Esophagus squamous epithelium (tissue), 5 donors: ENCODE measurements around the gene TMEM30B. TPM values are rescaled to one million over a fixed set of nuclear protein-coding genes. Genes with fewer than 3 reads are reported as not detected.
A peak's percentile ranks its signal among the peaks of the same experiment; 100 is the strongest.
"Not testable (repeated sequence)": the region's sequence is repeated elsewhere in the genome, so short reads cannot be mapped to it uniquely, and the experiment has no call there.

ENCODE experiments used
- DNase-seq: peaks from one replicate; lab custom pipeline; 2025; lab: John Stamatoyannopoulos, UW
- H3K27ac ChIP-seq, 4 donors: fragments of 200-600 bp; sonication (generic); one replicate each; pipeline ENCODE4 v1.5.1; 2016 to 2019; ENCODE audit warnings: mild to moderate bottlenecking in 1 of 4
- H3K27me3 ChIP-seq, 4 donors: fragments of 200-600 bp; sonication (generic); 1 replicate in 3 of 4; 2 replicates in 1 of 4; pipeline versions ENCODE4 v1.5.1 to v1.6.0; 2017 to 2021; ENCODE audit warnings: antibody characterized with exemption in 1 of 4
- H3K36me3 ChIP-seq, 3 donors: fragments of 200-600 bp; sonication (generic); one replicate each; pipeline ENCODE4 v1.5.1; 2016 to 2019
- H3K4me1 ChIP-seq, 3 donors: fragments of 200-600 bp; sonication (generic); one replicate each; pipeline ENCODE4 v1.5.1; 2017 to 2019
- H3K4me3 ChIP-seq, 4 donors: fragments of 200-600 bp; sonication (generic); 1 replicate in 3 of 4; 2 replicates in 1 of 4; pipeline ENCODE4 v1.5.1; 2016 to 2019; ENCODE audit warnings: mild to moderate bottlenecking in 2 of 4, moderate library complexity in 1 of 4
- H3K9me3 ChIP-seq, 3 donors: fragments of 200-600 bp; sonication (generic); one replicate each; pipeline ENCODE4 v1.5.1; 2016 to 2019
- POLR2A ChIP-seq, 4 donors: fragments of 450-650 bp; IDR thresholded peaks; one replicate each; pipeline ENCODE4 v1.6.1; 2017; ENCODE audit warnings: antibody characterized with exemption in 4 of 4, mild to moderate bottlenecking in 4 of 4, moderate library complexity in 3 of 4
- WGBS, 2 donors: methylation state at CpG; one replicate each; pipeline ENCODE4 v1.1.5; 2018; 5-methylcytosine and 5-hydroxymethylcytosine counted together
- intact Hi-C: fragments of 100-400 bp; cut with DNase I; formaldehyde crosslinking; loops from one replicate; pipeline ENCODE4 v1.15.0; 2022
- total RNA-seq, 4 donors: library from RNA; depleted of rRNA; stranded (reverse); fragments of >200 nt; gene quantifications; one replicate each; pipeline ENCODE4 v1.1.0, GENCODE V29; 2016
- TF ChIP-seq, protein P1 (sequence below), 6 experiments: fragments of 450-650 bp in 4 of 6; fragments of 200-600 bp in 2 of 6; sonication (generic) in 2 of 6; IDR thresholded peaks; one replicate each; pipeline ENCODE4 v1.5.1; 2016 to 2019; ENCODE audit warnings: antibody characterized with exemption in 6 of 6, mild to moderate bottlenecking in 4 of 6, moderate library complexity in 4 of 6
- donor health status: DM: yes; HTN: yes; CAD: no.

The TMEM30B gene
- total RNA-seq, 4 donors from 2014 or later, result 18.5 to 35.9 (median 26.3) TPM

DNA sequence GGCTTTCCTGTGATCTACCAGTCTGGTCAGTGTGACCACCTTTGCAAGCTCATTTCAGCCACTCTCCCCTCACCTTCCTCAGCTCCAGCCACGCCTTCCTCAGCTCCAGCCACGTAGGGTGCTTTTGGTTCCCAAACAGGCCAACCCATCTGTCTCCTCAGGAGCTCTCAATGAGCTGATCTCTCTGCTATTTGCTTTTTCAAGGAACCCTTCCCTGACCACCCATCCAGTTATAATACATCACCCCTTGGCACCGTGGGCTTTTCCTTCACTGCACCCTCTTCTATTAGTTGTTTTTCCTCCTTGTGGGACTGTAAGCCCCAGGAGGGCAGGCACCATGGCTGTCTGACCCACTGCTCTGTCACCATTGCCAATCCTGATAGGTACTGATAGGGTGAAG lies 37.9 kb upstream of the TMEM30B start:
- TF ChIP-seq, protein P1, sequence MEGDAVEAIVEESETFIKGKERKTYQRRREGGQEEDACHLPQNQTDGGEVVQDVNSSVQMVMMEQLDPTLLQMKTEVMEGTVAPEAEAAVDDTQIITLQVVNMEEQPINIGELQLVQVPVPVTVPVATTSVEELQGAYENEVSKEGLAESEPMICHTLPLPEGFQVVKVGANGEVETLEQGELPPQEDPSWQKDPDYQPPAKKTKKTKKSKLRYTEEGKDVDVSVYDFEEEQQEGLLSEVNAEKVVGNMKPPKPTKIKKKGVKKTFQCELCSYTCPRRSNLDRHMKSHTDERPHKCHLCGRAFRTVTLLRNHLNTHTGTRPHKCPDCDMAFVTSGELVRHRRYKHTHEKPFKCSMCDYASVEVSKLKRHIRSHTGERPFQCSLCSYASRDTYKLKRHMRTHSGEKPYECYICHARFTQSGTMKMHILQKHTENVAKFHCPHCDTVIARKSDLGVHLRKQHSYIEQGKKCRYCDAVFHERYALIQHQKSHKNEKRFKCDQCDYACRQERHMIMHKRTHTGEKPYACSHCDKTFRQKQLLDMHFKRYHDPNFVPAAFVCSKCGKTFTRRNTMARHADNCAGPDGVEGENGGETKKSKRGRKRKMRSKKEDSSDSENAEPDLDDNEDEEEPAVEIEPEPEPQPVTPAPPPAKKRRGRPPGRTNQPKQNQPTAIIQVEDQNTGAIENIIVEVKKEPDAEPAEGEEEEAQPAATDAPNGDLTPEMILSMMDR (IDR thresholded peaks at IDR 0.05), result no peak
- no peak for TF ChIP-seq POLR2A (IDR thresholded peaks at IDR 0.05)
- Histone ChIP-seq H3K36me3 (no peaks in the 10 kb centered on the region), H3K4me1 (peaks cover 0 to 42% (median 0%) of the 10 kb centered on the region in 3 donors), H3K27me3 (peaks cover 0 to 21% (median 0%) of the 10 kb centered on the region in 4 donors), H3K9me3 (no peaks in the 10 kb centered on the region), H3K27ac (no peak overlapping the region), H3K4me3 (no peak overlapping the region)
- intact Hi-C loops, result no loop called here
- no peak for DNase-seq
- 73 to 89% methylated on average over 3 of the region's 3 CpGs for WGBS, 2 donors

DNA sequence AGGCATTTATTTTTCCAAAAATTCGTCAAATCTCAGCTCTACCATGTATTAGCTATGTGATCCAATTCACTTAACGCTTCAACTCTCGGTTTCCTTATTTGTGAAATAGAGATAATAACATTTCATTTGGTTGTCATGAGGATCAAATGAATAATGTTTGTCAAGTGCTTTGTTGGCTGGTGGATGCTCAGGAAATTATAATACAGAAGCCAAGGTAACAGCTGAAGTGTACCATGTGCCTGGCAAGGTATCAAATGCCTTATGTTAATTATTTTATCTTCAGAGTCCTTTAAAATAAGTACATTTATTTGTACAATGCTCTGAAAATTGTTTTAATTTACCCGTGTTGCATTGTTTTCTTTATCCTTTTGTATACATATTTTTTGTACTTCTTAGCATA lies 34.2 kb upstream of the TMEM30B start:
- Histone ChIP-seq H3K9me3 (no peaks in the 10 kb centered on the region), H3K4me1 (peaks cover 0 to 15% (median 0%) of the 10 kb centered on the region in 3 donors), H3K36me3 (no peaks in the 10 kb centered on the region), H3K27me3 (no peaks in the 10 kb centered on the region), H3K27ac (no peak overlapping the region), H3K4me3 (no peak overlapping the region)
- DNase-seq, result no peak
- no peak for TF ChIP-seq POLR2A (IDR thresholded peaks at IDR 0.05)
- intact Hi-C loops, result no loop called here
- WGBS, 2 donors, result 71 to 79% methylated on average over 4 of the region's 4 CpGs

DNA sequence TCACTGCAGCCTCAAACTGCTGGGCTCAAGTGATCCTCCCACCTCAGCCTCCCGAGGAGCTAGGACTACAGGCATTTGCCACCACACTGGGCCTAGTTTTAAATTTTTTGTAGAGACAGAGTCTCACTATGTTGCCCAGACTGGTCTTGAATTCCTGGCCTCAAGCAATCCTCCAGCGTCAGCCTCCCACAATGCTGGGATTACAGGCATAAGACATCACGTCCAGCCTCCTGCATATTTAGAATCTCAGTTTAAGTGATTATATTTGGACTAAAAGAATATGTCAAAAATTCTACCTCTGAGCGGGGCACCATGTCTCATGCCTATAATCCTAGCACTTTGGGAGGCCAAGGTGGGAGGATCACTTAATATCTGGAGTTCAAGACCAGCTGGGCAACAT lies 27.6 kb upstream of the TMEM30B start:
- H3K27me3 ChIP-seq, DNase-seq, H3K36me3 ChIP-seq, H3K9me3 ChIP-seq, intact Hi-C loops, H3K4me1 ChIP-seq, H3K4me3 ChIP-seq: not testable (repeated sequence)
- H3K27ac ChIP-seq, result peak overlapping the region in 3 of 4 donors; percentile 35 to 58 (median 35)
- WGBS, 2 donors, result 90 to 93% methylated on average over 4 of the region's 4 CpGs

DNA sequence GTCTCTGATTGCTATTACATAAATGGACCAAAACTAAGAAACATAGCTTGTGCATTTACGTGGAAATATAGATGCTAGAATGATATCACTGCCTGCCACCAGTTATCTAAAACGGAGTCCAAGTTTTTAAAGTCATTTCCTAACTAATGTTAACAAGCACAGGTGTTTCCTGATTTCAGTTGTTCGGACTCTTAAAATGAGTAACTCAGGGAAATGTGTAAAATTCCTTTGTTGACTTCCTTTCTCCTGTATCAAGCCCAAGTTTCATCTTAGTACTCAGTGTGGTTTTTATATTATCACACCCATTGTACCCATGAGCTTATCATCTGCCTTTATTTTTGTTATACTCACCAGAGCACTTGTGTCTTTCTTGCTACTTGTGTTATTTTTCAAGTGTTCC lies 27.1 kb upstream of the TMEM30B start:
- 38 to 44% methylated on average over 3 of the region's 3 CpGs for WGBS, 2 donors
- H3K9me3 ChIP-seq, result no peaks in the 10 kb centered on the region
- no peaks in the 10 kb centered on the region for H3K27me3 ChIP-seq
- no peak for DNase-seq
- intact Hi-C loops, result no loop called here
- H3K27ac ChIP-seq, result peak overlapping the region in 2 of 4 donors; percentile 35 to 58
- H3K4me3 ChIP-seq, result no peak overlapping the region
- H3K36me3 ChIP-seq, result no peaks in the 10 kb centered on the region
- H3K4me1 ChIP-seq, result no peaks in the 10 kb centered on the region
- TF ChIP-seq, protein P1 (IDR thresholded peaks at IDR 0.05), result no peak
- no peak for TF ChIP-seq POLR2A (IDR thresholded peaks at IDR 0.05)

DNA sequence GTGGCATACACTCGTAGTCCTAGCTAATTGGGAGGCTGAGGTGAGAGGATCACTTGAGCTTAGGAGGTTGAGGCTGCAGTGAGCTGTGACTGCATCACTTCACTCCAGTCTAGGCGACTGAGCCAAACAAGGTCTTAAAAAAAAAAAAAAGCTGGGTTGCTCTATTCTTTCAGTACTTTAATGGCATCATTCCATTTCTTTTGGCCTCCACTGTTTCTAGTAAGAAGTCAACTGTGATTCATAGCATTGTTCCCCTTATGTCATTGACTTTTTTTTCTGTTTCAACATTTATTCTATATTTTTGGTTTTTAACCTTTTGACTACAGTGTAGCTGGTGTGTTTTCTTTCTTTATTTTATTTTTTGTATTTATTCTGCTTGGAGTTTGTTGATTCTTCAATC lies 23.6 kb upstream of the TMEM30B start:
- no peak for DNase-seq
- intact Hi-C loops, result no loop called here
- no peaks in the 10 kb centered on the region for H3K9me3 ChIP-seq
- no peaks in the 10 kb centered on the region for H3K27me3 ChIP-seq
- no peak overlapping the region for H3K4me3 ChIP-seq
- no peaks in the 10 kb centered on the region for H3K4me1 ChIP-seq
- no peak for TF ChIP-seq POLR2A (IDR thresholded peaks at IDR 0.05)
- TF ChIP-seq, protein P1 (IDR thresholded peaks at IDR 0.05), result no peak
- WGBS, 2 donors, result 88 to 100% methylated on average over 2 of the region's 2 CpGs
- H3K27ac ChIP-seq, result no peak overlapping the region
- H3K36me3 ChIP-seq, result no peaks in the 10 kb centered on the region

DNA sequence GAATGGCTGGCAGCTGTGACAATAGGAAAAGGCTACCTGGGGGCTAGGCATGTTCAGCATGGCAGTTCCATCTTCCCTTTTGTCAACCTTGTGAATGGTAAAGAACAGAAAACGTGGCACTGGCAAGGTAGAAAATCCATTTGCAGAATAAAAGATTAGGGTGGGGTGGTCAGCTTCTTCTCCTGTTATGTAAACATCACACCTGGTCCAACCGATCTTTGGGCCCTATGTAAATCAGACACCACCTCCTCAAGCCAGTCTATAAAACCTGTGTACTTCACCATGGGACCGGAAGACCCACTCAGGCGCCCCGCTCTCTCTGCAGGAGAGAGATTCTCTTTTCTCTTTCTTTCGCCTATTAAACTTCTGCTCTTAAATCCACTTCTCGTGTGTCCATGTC lies 19.6 kb upstream of the TMEM30B start:
- no peak overlapping the region for H3K4me3 ChIP-seq
- no peaks in the 10 kb centered on the region for H3K36me3 ChIP-seq
- H3K9me3 ChIP-seq, result no peaks in the 10 kb centered on the region
- 82 to 84% methylated on average over 7 of the region's 7 CpGs for WGBS, 2 donors
- intact Hi-C loops, result no loop called here
- DNase-seq, result no peak
- TF ChIP-seq POLR2A (IDR thresholded peaks at IDR 0.05), result no peak
- TF ChIP-seq, protein P1 (IDR thresholded peaks at IDR 0.05), result no peak
- H3K27ac ChIP-seq, result no peak overlapping the region
- H3K4me1 ChIP-seq, result peaks cover 0 to 8% (median 0%) of the 10 kb centered on the region in 3 donors
- H3K27me3 ChIP-seq, result no peaks in the 10 kb centered on the region
